Lung (tissue), 12 donors: ENCODE results near the gene KRTAP10-4. TPM values are rescaled to one million over a fixed set of nuclear protein-coding genes. Genes with fewer than 3 reads are reported as not detected.
"Not testable (repeated sequence)": the region's sequence is repeated elsewhere in the genome, so short reads cannot be mapped to it uniquely, and the experiment has no call there.

Source experiments
- ATAC-seq: fragments of 200-7000 bp; cut with Tn5 transposase; one replicate; pipeline ENCODE4 v1.9.1; 2020; ENCODE audit warnings: moderate number of reproducible peaks; ENCODE audit not compliant: insufficient read depth, low FRiP score
- DNase-seq, 3 donors: peaks; one replicate each; pipeline ENCODE4 v3.0.0-alpha.2; 2013 to 2017
- H3K27ac ChIP-seq, 2 donors: one replicate each; pipeline ENCODE4 v1.5.1; 2013; ENCODE audit warnings: mild to moderate bottlenecking in 2 of 2, moderate library complexity in 2 of 2, control low read depth in 1 of 2, inconsistent platforms in 1 of 2, low read depth in 1 of 2, low read length in 1 of 2
- H3K27me3 ChIP-seq, 3 donors: one replicate each; pipeline ENCODE4 v1.5.1; 2013; ENCODE audit warnings: low read length in 2 of 3; ENCODE audit not compliant: control insufficient read depth in 3 of 3, insufficient read depth in 3 of 3
- H3K36me3 ChIP-seq, 4 donors: one replicate each; pipeline ENCODE4 v1.5.1; 2013; ENCODE audit warnings: low read length in 4 of 4, mild to moderate bottlenecking in 1 of 4, moderate library complexity in 1 of 4; ENCODE audit not compliant: control insufficient read depth in 4 of 4, insufficient read depth in 4 of 4
- H3K4me1 ChIP-seq, 5 donors: one replicate each; pipeline ENCODE4 v1.5.1; 2013; ENCODE audit warnings: low read length in 5 of 5, mild to moderate bottlenecking in 2 of 5, moderate library complexity in 1 of 5; ENCODE audit not compliant: control insufficient read depth in 5 of 5, insufficient read depth in 5 of 5
- H3K4me3 ChIP-seq: one replicate; pipeline ENCODE4 v1.5.1; 2013; ENCODE audit warnings: mild to moderate bottlenecking, control low read depth, moderate library complexity
- H3K9ac ChIP-seq, 2 donors: one replicate each; pipeline ENCODE4 v1.5.1; 2013; ENCODE audit warnings: low read length in 2 of 2, control low read depth in 1 of 2; ENCODE audit not compliant: insufficient read depth in 1 of 2
- H3K9me3 ChIP-seq, 4 donors: one replicate each; pipeline ENCODE4 v1.5.1; 2013; ENCODE audit warnings: low read length in 3 of 4, mild to moderate bottlenecking in 1 of 4, moderate library complexity in 1 of 4; ENCODE audit not compliant: control insufficient read depth in 4 of 4, insufficient read depth in 3 of 4
- CTCF ChIP-seq: IDR thresholded peaks from 2 replicates; pipeline ENCODE4 v1.5.1; 2012; ENCODE audit warnings: mild to moderate bottlenecking; ENCODE audit errors: control extremely low read depth, extremely low read depth
- WGBS, 2 donors: extraction: QIAGEN DNeasy Blood & Tissue Kit; methylation state at CpG; one replicate each; pipeline ENCODE4 v1.1.7; 2013; 5-methylcytosine and 5-hydroxymethylcytosine counted together
- polyA plus RNA-seq, 2 donors: library from polyadenylated mRNA; stranded (reverse); fragments of 200-250 nt; gene quantifications; one replicate each; pipeline ENCODE4 v1.2.1, GENCODE V29; 2013
- total RNA-seq, 2 donors: library from RNA; depleted of rRNA in 1 of 2; stranded (reverse); fragments of >200 nt in 1 of 2; gene quantifications; one replicate each; pipeline ENCODE4 v1.2.1, GENCODE V29; 2014 to 2021
- donor health status: control.
- donor health status: control.
- donor health status: Bipolar disorder and iron deficiency.
- donor health status: healthy.
- donor health status: DM: yes; HTN: yes; CAD: no.

KRTAP10-4 gene
- total and polyA plus RNA-seq, 4 donors = not detected

GRCh38 chr21:44555200-44555875 is 18.2 kb upstream of the KRTAP10-4 start:
- no peak for TF ChIP-seq CTCF
- no peaks in the 10 kb centered on the region for H3K4me1 ChIP-seq
- no peak overlapping the region for H3K27ac ChIP-seq
- no peak overlapping the region for H3K9ac ChIP-seq
- no peaks in the 10 kb centered on the region for H3K36me3 ChIP-seq
- DNase-seq = no peak
- WGBS, 2 donors = 82 to 84% methylated on average over 13 of the region's 13 CpGs
- H3K4me3 ChIP-seq = no peak overlapping the region
- H3K9me3 ChIP-seq = no peaks in the 10 kb centered on the region
- ATAC-seq = no peak
- H3K27me3 ChIP-seq = peaks cover 0 to 7% (median 2%) of the 10 kb centered on the region in 3 donors

- no peak for TF ChIP-seq CTCF
These were observed 16.6 kb upstream of the KRTAP10-4 start for GRCh38 chr21:44556879-44557278.

GRCh38 chr21:44557491-44558328 is 15.8 kb upstream of the KRTAP10-4 start:
- Histone ChIP-seq H3K9me3 (no peaks in the 10 kb centered on the region), H3K36me3 (no peaks in the 10 kb centered on the region), H3K27ac (no peak overlapping the region), H3K9ac (no peak overlapping the region), H3K4me1 (no peaks in the 10 kb centered on the region), H3K4me3 (no peak overlapping the region), H3K27me3 (peaks cover 0 to 7% (median 2%) of the 10 kb centered on the region in 3 donors)
- WGBS, 2 donors = 59 to 63% methylated on average over 30 of the region's 30 CpGs
- no peak for DNase-seq
- TF ChIP-seq CTCF = no peak
- no peak for ATAC-seq

More at GRCh38 chr21:44556879-44557278, 16.6 kb upstream of the KRTAP10-4 start:
- Histone ChIP-seq H3K4me1 (no peaks in the 10 kb centered on the region), H3K36me3 (no peaks in the 10 kb centered on the region), H3K9ac (no peak overlapping the region), H3K4me3 (no peak overlapping the region), H3K27ac (no peak overlapping the region), H3K27me3 (peaks cover 0 to 7% (median 2%) of the 10 kb centered on the region in 3 donors), H3K9me3 (no peaks in the 10 kb centered on the region)
- 71 to 79% methylated on average over 9 of the region's 9 CpGs for WGBS, 2 donors
- ATAC-seq = no peak
- no peak for DNase-seq

GRCh38 chr21:44558329-44558675 is 15.2 kb upstream of the KRTAP10-4 start:
- not testable (repeated sequence) for H3K27ac ChIP-seq, H3K4me3 ChIP-seq, H3K27me3 ChIP-seq, H3K9me3 ChIP-seq, ATAC-seq, H3K9ac ChIP-seq, H3K4me1 ChIP-seq, H3K36me3 ChIP-seq, DNase-seq
- WGBS, 2 donors = 75 to 84% methylated on average over 6 to 10 of the region's 10 CpGs
